Choroid plexus epithelial cell (primary cell): ENCODE results near the gene PIK3AP1.
"Not testable (repeated sequence)": the region's sequence is repeated elsewhere in the genome, so short reads cannot be mapped to it uniquely, and the experiment has no call there.

Experiments used
- DNase-seq: peaks from one replicate; pipeline ENCODE4 v3.0.0-alpha.2; 2010; ENCODE audit warnings: low read depth
- H3K4me3 ChIP-seq: 2 replicates; pipeline ENCODE4 v1.5.1; 2011; ENCODE audit warnings: low read depth, mild to moderate bottlenecking, control low read depth, low read length, moderate library complexity
- CTCF ChIP-seq: conservative IDR thresholded peaks from 2 replicates; pipeline ENCODE4 v1.5.1; 2011; ENCODE audit warnings: low read depth, mild to moderate bottlenecking, control low read depth, inconsistent platforms, low read length, moderate library complexity

The PIK3AP1 gene

GRCh38 chr10:96743988-96744585 is 23.8 kb upstream of the PIK3AP1 start:
- peak; percentile 60 for TF ChIP-seq CTCF
- DNase-seq, result peak; percentile 65
- no peak overlapping the region for H3K4me3 ChIP-seq

GRCh38 chr10:96741557-96741956 is 21.2 kb upstream of the PIK3AP1 start:
- H3K4me3 ChIP-seq, DNase-seq: not testable (repeated sequence)

- peak; percentile 45 for DNase-seq
- no peak for TF ChIP-seq CTCF
- H3K4me3 ChIP-seq, result no peak overlapping the region
Measured at GRCh38 chr10:96740579-96741281, 20.4 kb upstream of the PIK3AP1 start.

GRCh38 chr10:96740141-96740540 is 19.8 kb upstream of the PIK3AP1 start:
- no peak for TF ChIP-seq CTCF
- H3K4me3 ChIP-seq, result no peak overlapping the region
- no peak for DNase-seq

- DNase-seq, H3K4me3 ChIP-seq: not testable (repeated sequence)
Measured at GRCh38 chr10:96737307-96737902, 17.1 kb upstream of the PIK3AP1 start.

- H3K4me3 ChIP-seq, result no peak overlapping the region
- DNase-seq, result no peak
- no peak for TF ChIP-seq CTCF
Measured at GRCh38 chr10:96724621-96725020, 4.3 kb upstream of the PIK3AP1 start.

GRCh38 chr10:96721207-96721572 is 876 bp upstream of the PIK3AP1 start:
- TF ChIP-seq CTCF, result peak; percentile 8
- no peak overlapping the region for H3K4me3 ChIP-seq
- DNase-seq, result no peak

- H3K4me3 ChIP-seq, result peak overlapping the region; percentile 21
- peak; percentile 29 for TF ChIP-seq CTCF
- DNase-seq, result no peak
Measured at GRCh38 chr10:96719850-96720421, 378 bp downstream of the PIK3AP1 start.
